DMS 273 (cell line): ENCODE data around the gene PLPP3.
A peak's percentile ranks its signal among the peaks of the same experiment; 100 is the strongest.

ENCODE experiments used
- DNase-seq: peaks from one replicate; lab custom pipeline; 2025; ENCODE audit not compliant: unreplicated experiment; lab: John Stamatoyannopoulos, UW

The PLPP3 gene

DNA sequence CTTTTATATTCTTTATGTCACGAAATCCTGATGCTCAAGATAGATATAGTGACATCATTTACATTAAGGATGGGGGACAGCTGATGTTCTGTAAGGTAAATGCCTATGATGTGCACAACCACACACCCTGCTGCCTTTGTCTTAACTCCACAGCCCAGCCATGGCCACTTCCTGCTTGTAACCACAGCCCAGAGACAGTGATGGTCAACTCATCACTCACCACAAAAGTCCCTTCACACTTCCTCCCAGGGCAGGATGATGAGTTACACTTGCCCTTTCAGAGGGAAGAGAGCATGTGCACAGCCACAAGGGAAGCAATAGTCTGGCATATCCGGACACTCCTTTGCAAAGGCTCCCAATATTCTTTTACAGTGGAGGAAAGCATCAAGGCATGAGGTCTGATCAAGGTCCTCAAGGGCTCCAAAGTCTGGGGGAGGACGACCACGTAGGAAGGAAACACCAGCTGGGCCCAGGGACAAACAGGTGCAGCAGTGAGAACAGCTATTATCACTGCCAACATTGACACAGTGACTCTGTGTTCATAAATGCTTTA lies 53.8 kb downstream of the PLPP3 start:
- DNase-seq: no peak

DNA sequence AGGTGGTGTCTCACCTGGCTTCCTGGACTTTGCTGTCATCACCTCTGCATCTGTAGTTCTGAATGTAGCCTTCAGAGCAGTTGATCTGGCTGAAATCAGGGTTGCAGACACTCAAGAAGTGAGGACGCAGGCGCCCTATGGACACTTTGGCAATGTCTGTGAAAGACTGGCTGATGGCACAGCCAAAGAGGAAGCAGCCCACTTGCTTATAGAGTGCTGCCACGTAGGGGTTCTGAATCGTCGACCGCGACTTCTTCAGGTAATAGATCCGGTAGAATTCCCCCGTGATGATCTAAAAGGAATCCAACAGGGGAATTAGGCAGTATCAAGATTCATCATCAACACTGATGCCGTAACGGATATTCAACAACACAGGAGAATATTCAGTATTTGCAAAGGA lies 55.1 kb downstream of the PLPP3 start:
- no peak for DNase-seq

DNA sequence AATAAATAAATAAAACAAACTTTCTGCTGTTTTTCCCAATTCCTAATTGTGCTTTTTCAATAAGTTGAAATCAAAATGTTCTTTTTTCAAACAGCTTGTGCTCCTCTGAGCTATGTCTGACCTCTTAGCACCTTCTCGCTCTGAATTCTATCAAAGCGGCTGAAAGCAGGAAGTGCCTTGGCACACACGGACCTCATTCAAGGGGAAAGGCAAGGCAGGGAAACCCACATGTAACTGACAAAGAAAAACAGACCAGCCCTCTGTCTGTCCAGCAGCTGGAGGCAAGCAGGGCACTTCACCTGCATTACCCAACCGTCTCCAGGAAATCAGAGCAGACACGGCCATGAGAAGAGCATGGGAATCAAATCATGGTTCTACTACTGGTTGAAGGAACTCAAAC lies 56.7 kb downstream of the PLPP3 start:
- no peak for DNase-seq

- DNase-seq: no peak
Observed at GRCh38 chr1:56520016-56520601, 59.3 kb downstream of the PLPP3 start.

DNA sequence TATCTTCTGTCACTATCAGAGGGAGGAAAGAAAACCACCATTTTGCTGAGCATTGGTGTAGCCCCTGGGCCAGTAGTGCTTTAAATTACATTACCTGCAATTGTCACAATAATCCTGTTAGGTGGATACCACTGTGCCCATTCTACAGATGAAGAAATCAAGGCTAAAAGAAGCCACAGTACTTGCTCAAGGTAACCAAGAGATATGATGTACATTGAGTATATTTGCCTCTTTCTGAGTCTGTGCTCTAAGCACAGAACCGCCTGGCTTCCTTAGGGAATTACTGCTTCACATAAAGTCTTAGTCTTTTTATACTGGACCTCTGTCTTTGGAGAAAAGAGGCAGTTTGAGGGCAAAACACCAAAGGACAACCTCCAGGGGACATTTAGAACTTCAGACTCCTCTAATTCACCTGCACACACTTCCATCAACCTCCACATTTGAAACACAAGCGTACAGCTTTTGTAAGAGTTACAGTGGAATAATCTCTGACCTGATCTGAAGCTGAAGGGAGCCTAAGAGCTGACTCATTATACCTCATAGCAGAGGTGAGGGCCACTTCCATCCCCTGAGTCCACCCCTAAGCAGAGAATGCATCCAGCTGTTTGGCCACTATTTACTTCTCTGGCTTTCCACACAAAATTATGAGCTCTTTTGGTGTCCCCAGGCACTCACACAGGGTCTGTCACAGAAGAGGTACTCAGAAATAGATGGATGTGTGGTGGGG lies 61.8 kb downstream of the PLPP3 start:
- no peak for DNase-seq

GRCh38 chr1:56516539-56517252 lies 62.7 kb downstream of the PLPP3 start:
- no peak for DNase-seq

DNA sequence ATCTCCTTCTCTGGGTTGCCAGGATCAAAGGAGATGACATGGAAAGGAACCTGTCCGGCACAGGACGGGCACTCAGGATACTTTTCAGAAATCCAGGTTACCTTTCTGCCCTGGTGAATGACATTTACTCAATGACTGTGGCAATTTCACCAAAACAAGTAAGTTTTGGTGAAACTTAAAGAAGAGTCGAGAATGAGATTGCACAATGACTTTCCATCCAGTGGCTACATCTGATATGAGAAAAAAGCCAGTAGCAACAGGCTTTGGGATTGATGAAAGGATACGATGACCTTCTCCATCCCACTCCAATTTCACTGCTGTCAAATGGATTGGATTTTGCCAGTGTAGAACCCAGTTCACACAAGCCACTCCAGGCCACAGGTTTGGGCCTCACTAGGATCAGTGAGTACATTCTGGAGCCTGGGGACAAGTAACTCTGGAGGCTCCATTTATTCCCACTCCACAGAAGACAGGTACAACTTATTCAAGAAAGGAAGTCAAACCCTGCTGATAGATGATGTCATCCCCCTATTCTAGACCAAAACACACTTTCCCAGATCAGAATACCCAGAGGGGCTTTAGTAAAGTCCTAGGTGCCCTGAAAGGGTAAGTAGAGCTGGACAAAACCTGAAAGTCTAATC lies 63.3 kb downstream of the PLPP3 start:
- no peak for DNase-seq

DNA sequence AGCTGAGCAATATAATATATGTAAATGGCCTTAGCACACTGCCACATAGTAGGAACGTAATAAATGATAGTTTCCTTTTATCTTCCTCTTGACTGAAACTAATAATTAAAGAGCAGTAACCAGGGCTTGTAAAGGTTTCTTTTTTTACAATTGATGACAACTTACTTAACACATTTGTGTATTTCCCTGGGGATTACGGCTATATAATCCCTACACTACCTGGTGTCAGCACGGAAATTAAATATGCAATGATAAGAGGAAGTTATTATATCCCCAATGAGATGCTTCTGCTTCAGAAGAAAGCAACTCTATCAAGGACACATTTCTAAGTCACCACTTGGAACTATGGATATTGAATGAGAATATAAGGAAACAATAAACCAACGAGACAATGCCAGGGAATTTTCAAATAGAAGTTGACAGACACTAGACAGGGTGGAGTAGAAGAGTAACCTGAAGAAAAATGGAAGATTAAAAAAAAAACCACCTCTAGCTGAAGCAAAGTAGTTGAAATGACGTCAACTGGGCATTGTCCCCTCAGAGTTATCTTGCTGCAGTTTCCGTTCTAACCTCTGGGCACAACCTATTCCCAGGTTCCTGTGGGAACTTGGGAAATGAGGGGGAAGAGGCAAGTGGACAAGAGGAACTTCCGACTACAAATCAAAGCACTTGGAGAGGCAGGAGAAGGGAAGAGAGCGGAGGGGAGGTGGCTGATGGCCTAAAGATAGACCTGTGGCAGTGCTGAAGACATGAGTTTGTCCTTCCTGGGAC lies 66.5 kb downstream of the PLPP3 start:
- no peak for DNase-seq

DNA sequence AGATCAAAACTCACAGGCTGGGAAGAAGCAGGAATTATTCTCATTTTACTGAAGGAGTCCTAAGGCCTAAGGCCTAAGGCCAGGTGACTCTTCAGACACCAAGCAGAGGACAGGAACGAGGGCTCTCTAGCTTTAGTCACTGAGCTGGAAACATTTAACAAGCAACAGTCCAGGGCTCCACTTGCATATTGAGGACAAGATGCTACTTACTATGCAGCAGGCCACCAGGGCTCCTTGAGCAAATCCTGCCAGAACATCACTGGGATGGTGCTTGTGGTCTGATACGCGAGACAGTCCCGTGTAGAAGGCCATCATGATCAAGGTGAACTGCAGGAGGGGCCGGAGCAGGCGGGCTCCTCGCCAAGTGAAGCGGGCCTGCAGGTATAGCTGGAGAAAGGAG lies 67.6 kb downstream of the PLPP3 start:
- DNase-seq: no peak

DNA sequence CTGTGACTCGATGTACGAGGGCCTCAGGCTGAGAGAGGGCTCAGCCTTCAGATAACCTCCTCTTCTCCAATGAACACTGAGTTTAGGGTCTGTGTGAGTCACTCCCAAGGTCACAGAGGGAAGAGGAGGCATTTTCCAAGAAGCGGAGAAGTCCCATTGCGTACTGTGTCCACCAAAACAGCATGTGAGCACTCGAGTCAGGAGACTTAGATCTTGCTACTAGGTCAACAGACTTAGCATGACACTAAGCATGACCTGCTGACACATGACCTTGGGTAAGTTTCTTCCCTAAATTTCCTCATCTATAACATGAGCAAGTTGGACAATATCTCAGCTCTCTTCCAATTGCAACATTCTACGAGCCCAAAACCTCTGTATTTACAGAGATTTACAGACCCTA lies 68.0 kb downstream of the PLPP3 start:
- DNase-seq: no peak

GRCh38 chr1:56510642-56511021 lies 68.7 kb downstream of the PLPP3 start:
- DNase-seq: no peak

GRCh38 chr1:56509713-56510641 lies 69.4 kb downstream of the PLPP3 start:
- DNase-seq: peak; percentile 15

DNA sequence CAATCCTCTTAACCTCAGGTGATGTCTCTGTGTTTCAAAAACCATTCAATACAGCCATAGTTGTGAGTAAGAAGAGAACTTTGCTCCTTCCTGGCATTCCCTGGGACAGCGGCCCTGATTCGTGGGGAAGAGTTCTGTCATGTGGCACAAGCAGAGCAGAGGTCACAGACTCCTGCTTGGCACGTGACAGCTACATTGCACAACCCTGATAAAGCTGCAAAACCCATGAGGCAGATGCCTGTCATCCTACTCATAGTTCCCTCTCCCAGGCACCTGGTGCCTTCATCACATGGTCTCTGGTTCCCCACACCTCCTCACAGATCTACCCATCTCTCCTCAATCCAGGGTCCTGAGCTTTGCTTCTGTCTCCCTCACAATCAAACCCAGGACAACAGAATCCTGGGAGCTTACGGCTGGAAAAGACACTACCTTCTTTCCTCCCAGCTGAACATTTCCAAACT lies 70.8 kb downstream of the PLPP3 start:
- DNase-seq: no peak

DNA sequence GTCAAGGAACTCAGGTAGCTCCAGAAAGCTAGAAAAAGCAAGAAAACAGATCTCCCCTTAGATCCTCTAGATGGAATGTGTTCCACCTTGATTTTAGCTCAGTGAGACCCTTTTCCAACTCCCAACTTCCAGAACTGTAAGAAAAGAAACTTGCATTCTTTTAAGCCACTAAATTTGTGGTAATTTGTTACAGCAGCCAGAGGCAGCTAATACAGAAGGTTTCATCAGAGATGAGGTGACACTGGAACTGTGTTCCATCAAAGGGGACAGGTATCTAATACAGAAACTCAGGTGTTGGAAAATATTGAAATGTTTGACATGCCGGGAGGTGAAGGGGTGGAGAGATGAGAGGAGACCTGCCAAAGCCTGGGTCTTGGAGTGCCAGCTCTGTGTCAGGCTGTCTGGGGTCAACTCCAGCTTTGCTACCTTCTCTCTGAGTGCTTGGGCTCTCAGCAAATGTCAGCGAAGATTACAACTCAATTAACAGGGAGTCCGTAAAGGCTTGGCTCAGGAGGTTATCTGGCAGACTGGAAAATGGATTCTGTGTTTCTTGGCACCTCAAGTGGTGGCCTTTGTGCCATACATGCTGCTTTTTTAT lies 71.3 kb downstream of the PLPP3 start:
- DNase-seq: no peak

DNA sequence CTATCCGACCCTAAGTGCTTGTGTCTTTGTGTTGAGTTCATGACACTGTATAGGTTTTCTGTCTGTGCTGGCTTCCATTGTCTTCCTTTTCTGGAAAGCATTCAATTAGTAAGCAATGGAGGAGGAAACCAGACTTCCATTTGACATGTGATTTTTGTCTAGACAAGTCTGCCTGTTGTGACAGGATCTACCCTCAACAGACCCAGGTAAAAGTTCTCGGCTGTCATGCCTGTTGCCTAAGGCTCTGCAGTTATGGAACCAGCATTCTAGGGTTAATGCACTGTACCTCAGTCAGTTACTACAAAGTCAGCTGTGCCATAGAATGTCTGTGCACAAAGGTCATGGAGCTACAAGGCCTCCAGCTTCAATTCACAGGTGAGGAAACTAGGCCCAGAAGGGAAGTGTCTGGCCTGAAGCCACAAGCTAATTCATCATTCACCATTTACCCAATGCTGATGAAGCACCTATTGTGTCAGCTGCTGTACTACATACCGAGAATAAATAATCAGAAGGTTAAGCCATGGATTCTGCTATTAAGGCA lies 72.3 kb downstream of the PLPP3 start:
- no peak for DNase-seq

- DNase-seq: peak; percentile 63
Observed at GRCh38 chr1:56505792-56506743, 73.3 kb downstream of the PLPP3 start.

DNA sequence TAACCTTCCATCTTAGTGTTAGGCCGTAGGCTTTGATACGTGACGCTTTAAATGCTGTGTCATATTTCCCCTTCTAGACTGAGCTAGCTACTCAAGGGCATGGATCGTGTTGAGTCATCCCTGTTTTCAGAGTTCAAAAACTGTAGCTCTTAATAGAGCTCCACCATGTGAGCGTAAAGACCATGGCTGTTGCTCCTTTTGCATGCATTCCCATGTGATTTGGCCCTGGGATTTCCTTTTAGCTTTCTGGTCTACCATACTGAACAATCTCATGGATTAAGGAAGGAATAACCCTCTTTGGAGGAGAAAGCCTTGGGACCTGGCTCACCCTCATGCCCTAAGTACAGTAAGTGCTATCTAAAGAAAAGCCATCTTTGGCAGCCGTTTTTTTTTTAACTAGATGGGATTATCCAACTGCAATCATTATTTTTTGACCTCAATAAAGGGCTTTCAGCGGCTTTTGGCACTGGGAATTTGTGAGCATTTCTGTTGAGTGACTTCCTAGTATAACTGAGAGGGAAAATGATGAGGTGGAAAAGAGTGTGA lies 76.6 kb downstream of the PLPP3 start:
- no peak for DNase-seq

DNA sequence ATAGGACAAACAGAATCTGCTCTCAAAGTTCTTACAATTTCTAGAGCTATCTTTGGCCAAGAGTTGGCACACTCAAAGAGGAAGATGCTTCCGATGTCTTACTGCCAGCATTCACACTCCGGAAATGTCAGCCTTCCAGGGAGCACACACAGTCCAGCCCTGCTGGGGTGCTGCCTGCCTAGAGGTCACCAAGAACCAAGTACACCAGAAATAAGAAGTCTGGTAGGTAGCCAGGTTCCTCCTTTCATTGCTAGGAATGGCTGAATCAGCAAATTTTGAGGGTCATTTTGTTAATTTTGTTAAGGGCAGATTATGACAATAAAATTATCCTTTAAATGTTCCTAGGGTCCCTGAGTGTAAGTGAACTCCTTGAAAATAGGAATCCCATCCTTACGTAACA lies 77.5 kb downstream of the PLPP3 start:
- no peak for DNase-seq
